Trophoblast cell (in vitro differentiated cells and primary cell): ENCODE results near the gene CHGA.

ENCODE experiments used
- DNase-seq, 2 donors: peaks; one replicate each; pipeline ENCODE4 v3.0.0-alpha.2; 2016
- H2AFZ ChIP-seq: 2 replicates; pipeline ENCODE4 v1.6.1; 2013; ENCODE audit warnings: low read length, moderate library complexity, mild to moderate bottlenecking; ENCODE audit not compliant: insufficient read depth, poor library complexity
- H2AK5ac ChIP-seq: 2 replicates; pipeline ENCODE4 v1.6.1; 2013; ENCODE audit warnings: mild to moderate bottlenecking, low read length
- H2BK120ac ChIP-seq: 2 replicates; pipeline ENCODE4 v1.6.1; 2013; ENCODE audit warnings: low read length, mild to moderate bottlenecking, moderate library complexity; ENCODE audit not compliant: insufficient read depth, poor library complexity
- H2BK12ac ChIP-seq: 2 replicates; pipeline ENCODE4 v1.6.1; 2013; ENCODE audit warnings: mild to moderate bottlenecking, low read length, moderate library complexity
- H2BK5ac ChIP-seq: 2 replicates; pipeline ENCODE4 v1.6.1; 2013; ENCODE audit warnings: low read length, low read depth, moderate library complexity, mild to moderate bottlenecking; ENCODE audit not compliant: poor library complexity
- H3K14ac ChIP-seq: 2 replicates; pipeline ENCODE4 v1.6.1; 2013; ENCODE audit warnings: mild to moderate bottlenecking, low read length
- H3K18ac ChIP-seq: 2 replicates; pipeline ENCODE4 v1.6.1; 2013; ENCODE audit warnings: mild to moderate bottlenecking, low read length
- H3K23ac ChIP-seq: 2 replicates; pipeline ENCODE4 v1.6.1; 2013; ENCODE audit warnings: low read length
- H3K27ac ChIP-seq: 2 replicates; pipeline ENCODE4 v1.5.1; 2013; ENCODE audit warnings: low read depth, mild to moderate bottlenecking, inconsistent platforms, low read length, moderate library complexity
- H3K27me3 ChIP-seq: 2 replicates; pipeline ENCODE4 v1.6.1; 2013; ENCODE audit warnings: inconsistent platforms, mild to moderate bottlenecking, low read length, moderate library complexity; ENCODE audit not compliant: insufficient read depth
- H3K36me3 ChIP-seq, 2 experiments: 1 replicate in 1 of 2; 2 replicates in 1 of 2; pipeline ENCODE4 v1.6.1; 2013; ENCODE audit warnings: low read length in 2 of 2, mild to moderate bottlenecking in 2 of 2, moderate library complexity in 1 of 2; ENCODE audit not compliant: insufficient read depth in 2 of 2, control insufficient read depth in 1 of 2
- H3K4ac ChIP-seq: 2 replicates; pipeline ENCODE4 v1.6.1; 2013; ENCODE audit warnings: low read depth, mild to moderate bottlenecking, low read length, moderate library complexity
- H3K4me1 ChIP-seq, 2 experiments: 1 replicate in 1 of 2; 2 replicates in 1 of 2; pipeline ENCODE4 v1.6.1; 2013; ENCODE audit warnings: low read length in 2 of 2, mild to moderate bottlenecking in 2 of 2, moderate library complexity in 1 of 2; ENCODE audit not compliant: insufficient read depth in 2 of 2, control insufficient read depth in 1 of 2
- H3K4me2 ChIP-seq: 2 replicates; pipeline ENCODE4 v1.6.1; 2013; ENCODE audit warnings: inconsistent platforms, mild to moderate bottlenecking, low read length, moderate library complexity
- H3K4me3 ChIP-seq: 2 replicates; pipeline ENCODE4 v1.5.1; 2013; ENCODE audit warnings: mild to moderate bottlenecking, low read depth, low read length, inconsistent platforms
- H3K79me1 ChIP-seq: one replicate; pipeline ENCODE4 v1.6.1; 2013; ENCODE audit warnings: low read length
- H3K79me2 ChIP-seq: 2 replicates; pipeline ENCODE4 v1.6.1; 2013; ENCODE audit warnings: low read length, mild to moderate bottlenecking; ENCODE audit not compliant: control insufficient read depth, insufficient read depth, poor library complexity
- H3K9ac ChIP-seq: 2 replicates; pipeline ENCODE4 v1.6.1; 2013; ENCODE audit warnings: mild to moderate bottlenecking, low read length
- H3K9me3 ChIP-seq: 2 replicates; pipeline ENCODE4 v1.6.1; 2013; ENCODE audit warnings: low read depth, mild to moderate bottlenecking, control low read depth, inconsistent platforms, low read length; ENCODE audit not compliant: insufficient read depth
- H4K12ac ChIP-seq: 2 replicates; pipeline ENCODE4 v1.6.1; 2013; ENCODE audit warnings: low read depth, mild to moderate bottlenecking, low read length, moderate library complexity
- H4K8ac ChIP-seq: 2 replicates; pipeline ENCODE4 v1.6.1; 2013; ENCODE audit warnings: low read depth, mild to moderate bottlenecking, low read length, moderate library complexity
- H4K91ac ChIP-seq: one replicate; pipeline ENCODE4 v1.6.1; 2013; ENCODE audit warnings: low read depth, mild to moderate bottlenecking, low read length, moderate library complexity
- WGBS: extraction: QIAGEN DNeasy Blood & Tissue Kit; methylation state at CpG from one replicate; pipeline ENCODE4 v1.1.7; 2013; ENCODE audit warnings: missing lambda C conversion rate; ENCODE audit not compliant: insufficient read length, insufficient coverage; ENCODE audit errors: extremely low coverage; 5-methylcytosine and 5-hydroxymethylcytosine counted together

Gene CHGA

DNA sequence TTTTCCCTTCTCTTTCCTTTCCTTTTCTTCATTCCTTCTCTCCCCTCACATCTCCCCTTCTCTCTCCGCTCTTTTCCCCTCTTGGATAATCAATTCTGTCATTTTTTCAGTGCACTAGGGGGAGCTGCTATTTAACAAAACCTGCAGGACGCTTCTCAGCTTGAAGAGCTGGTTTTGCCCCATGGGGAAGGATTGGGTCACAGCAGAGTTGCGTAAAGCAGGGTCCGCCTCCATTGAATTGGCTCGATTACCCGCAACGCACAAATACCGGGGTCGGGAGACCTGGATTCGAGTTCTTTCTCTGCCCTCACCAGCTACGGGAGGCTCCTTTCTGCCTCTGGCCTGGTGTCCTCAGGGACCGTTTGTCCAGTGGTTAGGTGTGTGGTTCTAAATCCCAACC is 42.1 kb upstream of the CHGA start:
- no peak overlapping the region for H3K27ac ChIP-seq
- no peaks in the 10 kb centered on the region for H3K36me3 ChIP-seq
- peak in 1 of 2 donors; percentile 2 for DNase-seq
- H3K4me1 ChIP-seq = peaks cover 0 to 5% of the 10 kb centered on the region in 2 experiments
- no peak overlapping the region for H4K91ac ChIP-seq
- H3K18ac ChIP-seq = no peak overlapping the region
- no peak overlapping the region for H2AFZ ChIP-seq
- no peak overlapping the region for H3K4me2 ChIP-seq
- no peak overlapping the region for H2BK5ac ChIP-seq
- H3K9me3 ChIP-seq = no peaks in the 10 kb centered on the region
- H3K4ac ChIP-seq = no peak overlapping the region
- H4K8ac ChIP-seq = no peak overlapping the region
- no peak overlapping the region for H3K14ac ChIP-seq
- H3K23ac ChIP-seq = no peak overlapping the region
- H4K12ac ChIP-seq = no peak overlapping the region
- H2BK12ac ChIP-seq = no peak overlapping the region
- no peaks in the 10 kb centered on the region for H3K79me1 ChIP-seq
- H3K27me3 ChIP-seq = no peaks in the 10 kb centered on the region
- 100% methylated on average over 1 of the region's 12 CpGs for WGBS
- H3K9ac ChIP-seq = no peak overlapping the region
- H3K79me2 ChIP-seq = no peaks in the 10 kb centered on the region
- no peak overlapping the region for H3K4me3 ChIP-seq
- H2AK5ac ChIP-seq = no peak overlapping the region
- no peak overlapping the region for H2BK120ac ChIP-seq

DNA sequence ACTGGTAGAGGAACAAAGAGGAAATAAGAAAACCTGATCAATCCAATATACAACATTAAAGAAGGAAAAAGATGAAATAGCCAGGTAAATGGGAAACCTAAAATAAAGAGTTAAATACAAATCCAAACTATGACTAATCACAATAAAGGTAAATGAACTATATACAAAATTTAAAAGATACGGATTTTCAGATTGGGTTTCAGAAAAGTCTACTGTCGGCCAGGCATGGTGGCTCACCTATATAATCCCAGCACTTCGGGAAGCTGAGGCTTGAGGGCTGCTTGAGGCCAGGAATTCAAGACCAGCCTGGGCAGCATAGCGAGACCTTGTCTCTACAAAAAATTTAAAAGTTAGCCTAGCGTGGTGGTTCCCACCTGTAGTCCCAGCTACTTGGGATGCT is 39.9 kb upstream of the CHGA start:
- no peak overlapping the region for H3K9ac ChIP-seq
- no peak overlapping the region for H2BK5ac ChIP-seq
- no peak overlapping the region for H2BK120ac ChIP-seq
- H3K9me3 ChIP-seq = peaks cover 1% of the 10 kb centered on the region
- no peaks in the 10 kb centered on the region for H3K79me2 ChIP-seq
- no peak overlapping the region for H3K14ac ChIP-seq
- H3K79me1 ChIP-seq = no peaks in the 10 kb centered on the region
- WGBS = no CpG with 5 or more reads among the region's 5 CpGs
- H2AFZ ChIP-seq = no peak overlapping the region
- peaks cover 0 to 5% of the 10 kb centered on the region in 2 experiments for H3K4me1 ChIP-seq
- no peak overlapping the region for H3K4ac ChIP-seq
- no peak overlapping the region for H3K27ac ChIP-seq
- H3K4me2 ChIP-seq = no peak overlapping the region
- no peak overlapping the region for H3K23ac ChIP-seq
- H3K27me3 ChIP-seq = no peaks in the 10 kb centered on the region
- H3K36me3 ChIP-seq = no peaks in the 10 kb centered on the region
- H2BK12ac ChIP-seq = no peak overlapping the region
- no peak overlapping the region for H2AK5ac ChIP-seq
- no peak overlapping the region for H3K18ac ChIP-seq
- no peak overlapping the region for H4K91ac ChIP-seq
- H4K8ac ChIP-seq = no peak overlapping the region
- no peak overlapping the region for H3K4me3 ChIP-seq
- no peak overlapping the region for H4K12ac ChIP-seq
- no peak for DNase-seq

DNA sequence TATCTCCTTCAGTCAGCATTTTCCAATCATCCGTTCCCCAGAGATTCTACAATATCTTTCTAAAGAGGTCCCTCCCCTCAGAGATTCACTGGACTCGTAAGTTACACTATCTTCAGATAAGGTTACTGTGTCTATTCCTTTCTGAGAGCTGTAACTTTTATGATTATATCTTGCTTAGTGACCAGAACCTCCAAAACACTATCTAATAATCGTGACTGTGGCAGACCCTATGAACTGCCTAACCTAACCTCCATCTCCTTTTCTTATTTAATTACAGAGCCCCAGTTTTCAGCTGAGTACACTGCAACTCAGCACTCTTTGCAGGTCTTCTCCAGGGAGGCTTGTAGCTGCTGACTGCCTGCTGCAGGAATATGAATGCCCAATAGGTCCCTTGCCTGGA is 38.5 kb upstream of the CHGA start:
- no CpG with 5 or more reads among the region's 3 CpGs for WGBS
- Histone ChIP-seq H3K4me2 (no peak overlapping the region), H3K9ac (no peak overlapping the region), H2BK120ac (no peak overlapping the region), H4K12ac (no peak overlapping the region), H3K27me3 (no peaks in the 10 kb centered on the region), H2BK5ac (no peak overlapping the region), H3K4me3 (no peak overlapping the region), H3K79me1 (no peaks in the 10 kb centered on the region), H3K4me1 (peaks cover 0 to 5% of the 10 kb centered on the region in 2 experiments), H3K79me2 (no peaks in the 10 kb centered on the region), H3K14ac (no peak overlapping the region), H4K91ac (no peak overlapping the region), H2AFZ (no peak overlapping the region), H3K18ac (no peak overlapping the region), H3K27ac (no peak overlapping the region), H3K9me3 (peaks cover 4% of the 10 kb centered on the region), H2BK12ac (no peak overlapping the region), H3K36me3 (no peaks in the 10 kb centered on the region), H2AK5ac (no peak overlapping the region), H4K8ac (no peak overlapping the region), H3K23ac (no peak overlapping the region), H3K4ac (no peak overlapping the region)
- no peak for DNase-seq

DNA sequence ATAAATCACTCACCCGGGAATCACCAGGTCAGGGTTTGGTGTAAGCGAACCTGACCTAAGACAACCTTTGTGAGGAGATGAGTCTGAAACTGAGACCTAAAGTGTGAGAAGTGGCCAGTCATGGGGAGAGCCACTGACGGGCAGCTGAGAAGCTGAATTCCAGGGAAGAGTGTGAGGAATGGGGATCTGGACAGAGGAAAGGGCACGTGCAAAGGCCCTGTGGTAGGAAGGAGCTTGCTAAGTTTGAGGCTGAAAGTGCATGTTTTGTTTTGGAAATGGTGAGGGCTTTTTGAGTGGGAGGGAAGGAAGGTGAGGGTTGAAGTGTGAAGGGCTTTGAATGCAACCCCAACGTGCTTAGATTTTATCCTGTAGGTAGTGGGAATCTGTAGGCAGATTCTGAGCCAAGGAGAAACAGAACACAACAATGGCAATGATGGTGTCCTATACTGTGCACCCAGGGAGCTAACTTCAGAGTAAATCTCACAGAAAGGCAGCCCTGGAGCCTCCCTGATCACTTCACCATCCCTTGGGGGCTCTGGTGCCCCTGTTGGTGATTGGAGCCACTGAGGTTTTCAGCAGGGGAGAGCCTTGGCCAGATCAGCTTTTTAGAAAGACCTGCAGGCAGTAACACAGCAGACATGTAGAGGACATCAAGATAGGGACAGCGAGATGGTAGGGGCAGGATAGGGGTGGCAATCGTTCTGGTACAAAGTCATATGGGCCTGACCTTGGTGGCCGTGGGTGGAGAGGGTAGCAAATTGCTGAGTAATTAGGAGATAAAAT is 37.5 kb upstream of the CHGA start:
- Histone ChIP-seq H3K79me2 (no peaks in the 10 kb centered on the region), H3K4me2 (no peak overlapping the region), H2AK5ac (no peak overlapping the region), H3K4me1 (peaks cover 0 to 5% of the 10 kb centered on the region in 2 experiments), H4K91ac (no peak overlapping the region), H2BK5ac (no peak overlapping the region), H3K14ac (no peak overlapping the region), H3K27ac (no peak overlapping the region), H2BK12ac (no peak overlapping the region), H2BK120ac (no peak overlapping the region), H4K8ac (no peak overlapping the region), H3K23ac (peak overlapping the region; percentile 45), H3K9me3 (peaks cover 4% of the 10 kb centered on the region), H4K12ac (no peak overlapping the region), H2AFZ (no peak overlapping the region), H3K4me3 (no peak overlapping the region), H3K79me1 (no peaks in the 10 kb centered on the region), H3K9ac (no peak overlapping the region), H3K18ac (no peak overlapping the region), H3K27me3 (no peaks in the 10 kb centered on the region), H3K36me3 (no peaks in the 10 kb centered on the region), H3K4ac (no peak overlapping the region)
- no CpG with 5 or more reads among the region's 8 CpGs for WGBS
- no peak for DNase-seq
